C4-2B (cell line): ENCODE measurements around the gene MEFV.

ENCODE experiments used
- H3K27ac ChIP-seq: fragments of 450-650 bp; 2 replicates; pipeline ENCODE4 v1.5.1; 2017
- ZFX ChIP-seq: fragments of 450-650 bp; IDR thresholded peaks from 2 replicates; pipeline ENCODE4 v1.6.1; 2017
- TF ChIP-seq, protein P1 (sequence below): fragments of 450-650 bp; conservative IDR thresholded peaks from 2 replicates; pipeline ENCODE4 v1.5.1; 2017; ENCODE audit warnings: mild to moderate bottlenecking

The MEFV gene

DNA sequence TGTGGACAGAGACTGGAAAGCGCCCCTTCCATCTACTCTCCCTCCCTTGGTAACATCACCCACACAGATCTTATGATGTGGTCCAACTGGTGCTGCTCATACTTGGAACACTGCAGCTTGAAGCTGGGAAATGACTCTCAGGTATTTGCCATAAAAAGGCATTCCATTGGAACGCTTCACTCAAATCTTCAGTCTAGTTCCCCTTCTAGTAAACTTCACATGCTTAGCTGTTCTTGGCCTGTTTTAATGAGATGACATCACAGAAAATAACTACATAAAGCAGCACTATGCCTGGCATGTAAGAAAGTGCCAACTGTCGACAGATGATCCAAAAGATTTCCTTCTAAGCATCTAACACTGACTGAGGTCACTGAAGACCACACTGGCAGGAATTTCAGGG, 36.2 kb upstream of the MEFV start:
- no peak for TF ChIP-seq ZFX
- TF ChIP-seq, protein P1, sequence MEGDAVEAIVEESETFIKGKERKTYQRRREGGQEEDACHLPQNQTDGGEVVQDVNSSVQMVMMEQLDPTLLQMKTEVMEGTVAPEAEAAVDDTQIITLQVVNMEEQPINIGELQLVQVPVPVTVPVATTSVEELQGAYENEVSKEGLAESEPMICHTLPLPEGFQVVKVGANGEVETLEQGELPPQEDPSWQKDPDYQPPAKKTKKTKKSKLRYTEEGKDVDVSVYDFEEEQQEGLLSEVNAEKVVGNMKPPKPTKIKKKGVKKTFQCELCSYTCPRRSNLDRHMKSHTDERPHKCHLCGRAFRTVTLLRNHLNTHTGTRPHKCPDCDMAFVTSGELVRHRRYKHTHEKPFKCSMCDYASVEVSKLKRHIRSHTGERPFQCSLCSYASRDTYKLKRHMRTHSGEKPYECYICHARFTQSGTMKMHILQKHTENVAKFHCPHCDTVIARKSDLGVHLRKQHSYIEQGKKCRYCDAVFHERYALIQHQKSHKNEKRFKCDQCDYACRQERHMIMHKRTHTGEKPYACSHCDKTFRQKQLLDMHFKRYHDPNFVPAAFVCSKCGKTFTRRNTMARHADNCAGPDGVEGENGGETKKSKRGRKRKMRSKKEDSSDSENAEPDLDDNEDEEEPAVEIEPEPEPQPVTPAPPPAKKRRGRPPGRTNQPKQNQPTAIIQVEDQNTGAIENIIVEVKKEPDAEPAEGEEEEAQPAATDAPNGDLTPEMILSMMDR: no peak
- H3K27ac ChIP-seq: no peak overlapping the region

DNA sequence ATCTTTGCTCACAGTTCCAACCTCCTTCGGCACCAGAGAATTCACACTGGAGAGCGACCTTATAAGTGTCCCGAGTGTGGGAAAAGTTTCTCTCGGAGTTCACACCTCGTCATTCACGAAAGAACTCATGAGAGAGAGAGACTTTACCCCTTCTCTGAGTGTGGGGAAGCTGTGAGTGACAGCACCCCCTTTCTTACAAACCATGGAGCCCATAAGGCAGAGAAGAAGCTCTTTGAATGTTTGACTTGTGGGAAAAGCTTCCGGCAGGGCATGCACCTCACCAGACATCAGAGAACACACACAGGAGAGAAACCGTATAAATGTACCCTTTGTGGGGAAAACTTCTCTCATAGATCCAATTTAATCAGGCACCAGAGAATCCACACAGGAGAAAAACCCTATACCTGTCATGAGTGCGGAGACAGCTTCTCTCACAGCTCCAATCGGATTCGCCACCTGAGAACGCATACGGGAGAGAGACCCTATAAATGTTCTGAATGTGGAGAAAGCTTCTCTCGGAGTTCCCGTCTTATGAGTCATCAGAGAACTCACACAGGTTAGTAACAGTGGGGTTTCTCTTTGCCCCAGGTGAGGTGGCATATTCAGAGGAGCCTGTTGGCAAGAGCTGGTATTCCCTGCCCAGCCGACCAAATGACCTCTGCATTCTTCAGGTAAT, 33.7 kb upstream of the MEFV start:
- H3K27ac ChIP-seq: no peak overlapping the region
- TF ChIP-seq, protein P1: no peak
- TF ChIP-seq ZFX: no peak

DNA sequence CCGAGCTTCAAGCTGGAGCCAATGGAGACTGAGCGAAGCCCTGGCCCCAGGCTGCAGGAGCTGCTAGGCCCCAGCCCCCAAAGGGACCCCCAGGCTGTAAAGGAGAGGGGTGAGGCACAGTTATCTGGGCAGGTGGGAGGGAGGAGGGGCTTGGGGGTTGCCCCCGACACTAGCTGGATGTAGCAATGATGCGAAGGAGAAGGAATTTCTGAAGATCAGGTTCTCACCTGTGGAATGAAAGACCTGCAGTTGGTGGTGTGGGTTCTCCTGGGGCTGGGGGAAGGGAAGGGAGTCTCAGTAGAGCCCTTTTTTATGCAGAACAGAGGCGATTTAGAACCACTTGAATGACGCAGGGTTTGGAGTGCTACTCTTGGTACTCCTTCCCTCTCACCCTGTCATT, 28.7 kb upstream of the MEFV start:
- TF ChIP-seq, protein P1: no peak
- no peak for TF ChIP-seq ZFX
- H3K27ac ChIP-seq: no peak overlapping the region

DNA sequence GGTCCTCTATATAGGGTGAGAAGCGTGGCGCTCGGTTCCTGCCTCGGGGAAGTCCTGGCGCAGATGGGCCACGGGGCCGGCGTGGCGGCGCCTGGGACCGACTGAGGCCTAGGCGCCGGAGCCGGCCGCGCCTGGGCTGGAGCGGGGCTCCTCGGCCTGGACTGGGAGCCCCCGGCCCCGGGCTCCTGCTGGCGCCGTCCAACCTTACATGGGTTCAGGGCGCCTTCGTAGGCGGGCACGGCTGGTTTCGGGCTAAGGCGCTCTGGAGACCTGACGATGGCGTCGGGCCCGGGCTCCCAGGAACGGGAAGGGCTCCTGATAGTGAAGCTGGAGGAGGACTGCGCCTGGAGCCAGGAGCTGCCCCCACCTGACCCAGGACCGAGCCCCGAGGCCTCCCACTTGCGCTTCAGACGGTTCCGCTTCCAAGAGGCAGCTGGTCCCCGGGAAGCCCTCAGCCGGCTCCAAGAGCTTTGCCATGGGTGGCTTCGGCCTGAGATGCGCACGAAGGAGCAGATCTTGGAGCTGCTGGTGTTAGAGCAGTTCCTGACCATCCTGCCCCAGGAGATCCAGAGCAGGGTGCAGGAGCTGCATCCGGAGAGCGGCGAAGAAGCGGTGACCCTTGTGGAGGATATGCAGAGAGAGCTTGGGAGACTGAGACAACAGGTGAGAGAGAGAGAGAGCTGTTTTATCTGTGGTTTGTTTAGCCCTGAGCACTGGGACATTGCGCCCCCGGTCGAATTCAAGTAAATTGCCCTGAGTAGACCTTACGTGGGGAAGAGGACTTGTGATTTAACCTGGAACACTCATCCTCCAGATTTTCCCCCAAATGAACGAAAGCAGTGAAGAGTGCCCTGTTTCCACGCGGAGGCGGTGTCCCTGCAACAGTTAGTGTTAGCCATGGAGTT, 27.4 kb upstream of the MEFV start:
- H3K27ac ChIP-seq: peak overlapping the region; percentile 92
- TF ChIP-seq, protein P1: no peak
- TF ChIP-seq ZFX: peak; percentile 78

DNA sequence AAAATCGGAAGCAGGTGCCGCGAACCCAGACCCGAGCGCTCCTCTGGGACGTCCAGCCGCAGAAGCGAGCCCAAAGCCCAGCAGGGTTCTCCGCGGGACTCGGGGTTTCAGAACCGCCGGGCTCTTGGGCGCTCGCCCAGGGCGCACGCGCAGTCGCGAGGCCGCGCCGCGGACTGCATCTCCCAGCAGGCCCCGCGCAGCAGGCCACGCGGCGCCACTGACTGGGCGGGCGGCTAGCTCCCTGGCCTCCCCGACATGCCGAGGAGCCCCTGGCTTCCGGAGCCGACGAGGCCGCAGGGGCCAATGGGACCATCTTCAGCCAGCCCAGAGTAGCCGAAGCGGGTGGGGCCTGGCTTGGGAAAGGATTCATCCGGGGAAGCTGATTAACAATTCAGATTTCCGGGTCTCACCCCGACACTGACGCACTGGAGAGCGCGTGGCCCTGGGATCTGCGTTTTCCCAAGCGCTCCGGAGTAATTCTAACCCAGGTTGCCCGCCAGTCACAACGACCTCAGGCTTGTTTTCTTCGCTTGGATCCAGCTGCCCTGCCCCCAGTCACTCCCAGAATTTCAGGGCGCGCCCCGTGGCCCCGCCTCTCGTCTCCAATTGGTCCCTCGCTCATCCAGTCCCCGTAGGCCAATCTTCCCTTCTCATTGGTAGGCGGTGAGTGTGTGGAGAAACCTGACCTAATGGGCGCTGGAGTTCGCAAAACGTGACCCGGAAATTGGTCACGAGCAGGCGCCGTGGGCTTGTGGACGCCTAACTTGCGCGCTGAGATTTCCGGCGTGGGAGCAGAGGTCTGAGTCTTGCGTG, 26.5 kb upstream of the MEFV start, which contains the start of gene ZNF263:
Gene ZNF263 (plus strand): TSS at position 762 of the 813 bp plus-strand sequence. CDS start 328 bp downstream, outside the sequence.
- peak within 1 kb of the TSS; percentile 92 for H3K27ac ChIP-seq
- no peak for TF ChIP-seq ZFX
- TF ChIP-seq, protein P1: no peak

DNA sequence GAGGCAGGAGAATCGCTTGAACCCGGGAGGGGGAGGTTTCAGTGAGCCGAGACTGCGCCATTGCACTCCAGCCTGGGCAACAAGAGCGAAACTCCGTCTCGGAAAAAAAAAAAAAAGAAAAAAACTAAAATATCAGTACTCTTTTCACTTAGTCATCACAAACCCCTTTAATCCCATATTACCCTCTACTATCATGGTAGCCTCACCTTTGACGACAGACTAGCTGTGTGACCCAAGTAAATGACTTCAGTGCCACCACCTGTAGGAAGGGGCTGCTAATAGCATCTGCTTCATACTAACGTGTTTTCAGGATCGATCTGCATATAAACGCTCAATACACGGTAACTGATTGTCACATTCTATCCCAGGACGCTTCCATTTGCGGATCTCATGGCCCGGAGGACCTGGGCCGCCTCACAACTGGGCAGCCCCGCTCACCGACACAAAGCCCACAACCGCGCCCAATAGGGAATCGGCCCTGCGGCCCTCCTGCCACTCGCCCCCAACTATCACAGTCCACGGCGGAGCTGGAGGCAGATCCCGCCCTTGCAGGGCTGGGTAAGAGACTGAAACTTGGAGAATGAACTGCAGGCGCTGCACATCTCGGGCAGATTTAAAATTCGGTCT, 25.8 kb upstream of the MEFV start:
- TF ChIP-seq ZFX: peak; percentile 33
- TF ChIP-seq, protein P1: no peak
- peak overlapping the region; percentile 92 for H3K27ac ChIP-seq
